Breast epithelium (tissue), 3 donors: ENCODE data around the gene XYLT1.

Source experiments
- POLR2A ChIP-seq: fragments of 450-650 bp; IDR thresholded peaks from one replicate; pipeline ENCODE4 v1.6.1; 2016; ENCODE audit warnings: antibody characterized with exemption, mild to moderate bottlenecking, moderate library complexity
- TF ChIP-seq, protein P1 (sequence below), 3 donors: fragments of 450-650 bp; IDR thresholded peaks; one replicate each; pipeline ENCODE4 v1.5.1; 2016 to 2017; ENCODE audit warnings: antibody characterized with exemption in 3 of 3, mild to moderate bottlenecking in 3 of 3, moderate library complexity in 3 of 3

GRCh38 chr16:17437127-17437720 lies 33.5 kb downstream of the XYLT1 start:
- TF ChIP-seq, protein P1, sequence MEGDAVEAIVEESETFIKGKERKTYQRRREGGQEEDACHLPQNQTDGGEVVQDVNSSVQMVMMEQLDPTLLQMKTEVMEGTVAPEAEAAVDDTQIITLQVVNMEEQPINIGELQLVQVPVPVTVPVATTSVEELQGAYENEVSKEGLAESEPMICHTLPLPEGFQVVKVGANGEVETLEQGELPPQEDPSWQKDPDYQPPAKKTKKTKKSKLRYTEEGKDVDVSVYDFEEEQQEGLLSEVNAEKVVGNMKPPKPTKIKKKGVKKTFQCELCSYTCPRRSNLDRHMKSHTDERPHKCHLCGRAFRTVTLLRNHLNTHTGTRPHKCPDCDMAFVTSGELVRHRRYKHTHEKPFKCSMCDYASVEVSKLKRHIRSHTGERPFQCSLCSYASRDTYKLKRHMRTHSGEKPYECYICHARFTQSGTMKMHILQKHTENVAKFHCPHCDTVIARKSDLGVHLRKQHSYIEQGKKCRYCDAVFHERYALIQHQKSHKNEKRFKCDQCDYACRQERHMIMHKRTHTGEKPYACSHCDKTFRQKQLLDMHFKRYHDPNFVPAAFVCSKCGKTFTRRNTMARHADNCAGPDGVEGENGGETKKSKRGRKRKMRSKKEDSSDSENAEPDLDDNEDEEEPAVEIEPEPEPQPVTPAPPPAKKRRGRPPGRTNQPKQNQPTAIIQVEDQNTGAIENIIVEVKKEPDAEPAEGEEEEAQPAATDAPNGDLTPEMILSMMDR (IDR thresholded peaks at IDR 0.05) = no peak
- no peak for TF ChIP-seq POLR2A
